HG03558 (cell line): Measurements from ENCODE around the gene LAMTOR4.
"Not testable (repeated sequence)": the region's sequence is repeated elsewhere in the genome, so short reads cannot be mapped to it uniquely, and the experiment has no call there.

ENCODE experiments used
- ATAC-seq: cut with Tn5 transposase; IDR thresholded peaks from one replicate; pipeline ENCODE4 v1.9.1; 2021; ENCODE audit warnings: moderate number of reproducible peaks; ENCODE audit not compliant: unreplicated experiment; ENCODE audit errors: extremely low read depth

LAMTOR4 gene

DNA sequence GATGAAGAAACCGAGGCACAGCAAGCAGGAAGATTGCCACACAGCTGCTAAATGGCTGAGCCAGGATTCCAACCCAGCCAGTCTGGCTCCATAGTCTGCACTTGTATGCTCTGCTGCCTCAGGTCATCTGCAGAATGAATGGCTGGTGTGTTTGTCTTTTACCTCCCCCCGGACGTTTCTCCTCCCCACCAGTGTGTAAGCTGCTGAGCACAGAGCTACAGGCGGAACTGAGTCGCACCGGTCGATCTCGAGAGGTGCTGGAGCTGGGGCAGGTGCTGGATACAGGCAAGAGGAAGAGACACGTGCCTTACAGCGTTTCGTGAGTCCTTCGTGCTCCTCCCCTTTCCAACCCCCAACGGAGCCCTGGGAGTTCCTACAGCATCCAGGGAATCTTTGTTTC, 26.7 kb upstream of the LAMTOR4 start:
- no peak for ATAC-seq

DNA sequence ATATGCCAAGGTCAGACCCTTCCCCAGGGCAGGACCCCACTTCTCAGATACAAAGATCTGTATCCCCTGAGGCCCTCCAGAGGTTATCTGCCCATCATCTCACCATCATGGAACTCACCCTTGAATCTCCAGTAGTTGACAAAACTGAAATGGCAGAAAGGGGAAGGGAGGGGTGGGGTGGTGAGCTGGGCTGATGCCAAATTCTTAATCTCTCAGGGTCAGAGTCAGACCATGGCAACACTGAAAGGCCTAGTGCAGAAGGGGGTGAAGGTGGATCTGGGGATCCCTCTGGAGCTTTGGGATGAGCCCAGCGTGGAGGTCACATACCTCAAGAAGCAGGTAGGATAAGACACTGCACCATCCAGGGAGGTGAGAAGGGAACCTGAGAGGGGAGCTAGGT, 26.1 kb upstream of the LAMTOR4 start:
- ATAC-seq, result no peak

DNA sequence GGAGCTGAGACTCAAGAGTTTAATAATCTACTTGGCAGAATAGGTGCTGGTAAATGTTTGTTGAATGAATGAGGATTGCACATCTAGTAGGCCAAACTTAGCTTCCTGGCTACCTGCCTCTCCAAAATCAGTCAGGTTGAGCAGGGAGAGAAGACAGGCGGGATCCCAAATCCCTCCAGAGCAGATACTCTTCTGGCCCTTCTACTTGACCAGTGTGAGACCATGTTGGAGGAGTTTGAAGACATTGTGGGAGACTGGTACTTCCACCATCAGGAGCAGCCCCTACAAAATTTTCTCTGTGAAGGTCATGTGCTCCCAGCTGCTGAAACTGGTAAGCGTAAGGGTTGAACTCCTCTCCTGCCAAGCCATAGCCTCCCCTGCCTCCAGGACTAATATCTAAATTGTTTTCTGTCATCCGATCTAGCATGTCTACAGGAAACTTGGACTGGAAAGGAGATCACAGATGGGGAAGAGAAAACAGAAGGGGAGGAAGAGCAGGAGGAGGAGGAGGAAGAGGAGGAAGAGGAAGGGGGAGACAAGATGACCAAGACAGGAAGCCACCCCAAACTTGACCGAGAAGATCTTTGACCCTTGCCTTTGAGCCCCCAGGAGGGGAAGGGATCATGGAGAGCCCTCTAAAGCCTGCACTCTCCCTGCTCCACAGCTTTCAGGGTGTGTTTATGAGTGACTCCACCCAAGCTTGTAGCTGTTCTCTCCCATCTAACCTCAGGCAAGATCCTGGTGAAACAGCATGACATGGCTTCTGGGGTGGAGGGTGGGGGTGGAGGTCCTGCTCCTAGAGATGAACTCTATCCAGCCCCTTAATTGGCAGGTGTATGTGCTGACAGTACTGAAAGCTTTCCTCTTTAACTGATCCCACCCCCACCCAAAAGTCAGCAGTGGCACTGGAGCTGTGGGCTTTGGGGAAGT, 24.2 kb upstream of the LAMTOR4 start:
- no peak for ATAC-seq

GRCh38 chr7:100126239-100126930, 22.3 kb upstream of the LAMTOR4 start:
- ATAC-seq, result no peak

DNA sequence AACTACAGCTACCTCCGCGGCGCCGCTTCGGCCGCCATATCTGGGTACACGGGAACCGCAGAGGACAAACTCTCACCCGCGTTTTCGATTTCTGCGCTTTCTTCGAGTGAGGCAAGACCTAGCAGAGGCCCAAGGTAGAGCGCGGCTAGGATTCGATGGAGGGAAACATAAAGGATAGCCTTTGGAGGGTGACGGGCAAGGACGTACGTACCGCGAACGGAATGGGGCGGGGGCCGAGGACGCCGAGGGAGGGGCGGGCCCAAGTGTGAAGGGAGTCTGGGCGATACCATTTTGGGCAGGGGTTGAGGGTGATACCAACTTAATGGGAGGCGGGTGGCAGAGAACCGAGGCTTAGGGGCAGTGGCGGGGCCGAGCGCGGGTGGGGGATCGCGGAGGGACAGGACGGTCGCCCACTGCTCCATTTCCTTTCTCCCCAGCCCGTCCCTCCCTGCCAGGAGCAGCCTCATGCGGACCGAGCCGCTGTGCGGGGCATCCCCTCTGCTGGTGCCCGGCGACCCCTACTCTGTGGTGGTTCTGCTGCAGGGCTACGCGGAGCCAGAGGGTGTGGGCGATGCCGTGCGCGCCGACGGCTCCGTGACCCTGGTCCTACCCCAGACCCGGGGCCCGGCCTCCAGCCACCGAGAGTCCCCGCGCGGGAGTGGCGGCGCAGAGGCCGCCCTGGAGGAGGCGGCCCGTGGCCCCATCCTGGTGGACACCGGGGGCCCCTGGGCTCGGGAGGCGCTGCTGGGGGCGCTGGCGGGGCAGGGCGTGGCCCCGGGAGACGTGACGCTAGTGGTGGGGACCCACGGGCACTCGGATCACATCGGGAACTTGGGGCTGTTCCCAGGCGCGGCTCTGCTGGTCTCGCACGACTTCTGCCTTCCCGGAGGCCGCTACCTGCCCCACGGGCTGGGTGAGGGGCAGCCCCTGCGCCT, 21.5 kb upstream of the LAMTOR4 start, which contains the start of gene MBLAC1:
MBLAC1 (plus strand) TSS at position 37 of the 935 bp plus-strand sequence; CDS start at position 466, 429 bp downstream.
- ATAC-seq, result no peak

- no peak for ATAC-seq
Observed at GRCh38 chr7:100127866-100128636, 20.7 kb upstream of the LAMTOR4 start.

DNA sequence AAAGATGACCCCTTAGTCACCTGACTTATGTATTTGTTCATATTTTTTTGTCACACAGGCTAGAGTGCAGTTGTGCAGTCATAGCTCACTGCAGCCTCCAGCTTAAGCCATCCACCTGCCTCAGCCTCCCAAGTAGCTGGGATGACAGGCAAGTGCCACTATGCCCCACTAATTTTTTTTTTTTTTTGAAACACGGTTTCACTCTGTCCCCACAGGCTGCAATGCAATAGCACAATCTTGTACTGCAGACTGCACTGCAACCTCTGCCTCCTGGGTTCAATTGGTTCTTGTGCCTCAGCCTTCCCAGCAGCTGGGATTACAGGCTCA, 20.1 kb upstream of the LAMTOR4 start:
- no peak for ATAC-seq

DNA sequence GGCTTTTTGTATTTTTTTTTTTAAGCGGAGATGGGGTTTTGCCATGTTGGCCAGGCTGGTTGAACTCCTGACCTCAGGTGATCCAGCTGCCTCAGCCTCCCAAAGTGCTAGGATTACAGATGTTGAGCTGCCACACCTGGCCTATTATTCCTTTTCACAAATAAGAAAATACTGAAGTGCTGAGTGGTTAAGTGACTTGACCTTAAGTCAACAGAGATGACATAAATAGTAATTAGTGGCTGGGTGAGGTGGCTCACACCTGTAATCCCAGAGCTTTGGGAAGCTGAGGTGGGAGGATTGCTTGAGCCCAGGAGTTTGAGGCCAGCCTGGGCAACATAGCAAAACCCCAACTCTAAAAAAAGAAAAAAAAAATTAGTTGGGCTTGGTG, 18.5 kb upstream of the LAMTOR4 start:
- not testable (repeated sequence) for ATAC-seq

GRCh38 chr7:100130608-100131453, 17.9 kb upstream of the LAMTOR4 start:
- no peak for ATAC-seq

GRCh38 chr7:100132126-100132525, 16.6 kb upstream of the LAMTOR4 start:
- no peak for ATAC-seq

GRCh38 chr7:100132697-100133151, 16.0 kb upstream of the LAMTOR4 start:
- ATAC-seq, result peak; percentile 70

GRCh38 chr7:100137851-100138760, 10.6 kb upstream of the LAMTOR4 start:
- ATAC-seq, result no peak

- ATAC-seq, result no peak
Observed at GRCh38 chr7:100141555-100141949, 7.2 kb upstream of the LAMTOR4 start.

DNA sequence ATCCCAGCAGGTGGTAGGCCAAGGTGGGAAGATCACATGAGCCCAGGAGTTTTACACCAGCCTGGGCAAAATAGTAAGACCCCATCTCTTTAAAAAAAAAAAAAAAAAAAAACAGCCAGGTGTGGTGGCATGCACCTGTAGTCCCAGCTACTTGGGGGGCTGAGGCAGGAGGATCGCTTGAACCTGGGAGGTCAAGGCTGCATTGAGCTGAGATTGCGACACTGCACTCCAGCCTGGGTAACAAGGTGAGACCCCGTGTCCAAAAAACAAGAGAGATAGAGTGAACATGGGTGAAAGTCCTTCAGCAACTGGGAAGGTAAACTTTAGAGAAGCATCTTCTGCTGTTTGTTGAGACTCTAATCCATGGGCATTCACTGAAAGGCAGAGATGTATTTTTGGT, 6.3 kb upstream of the LAMTOR4 start:
- no peak for ATAC-seq

DNA sequence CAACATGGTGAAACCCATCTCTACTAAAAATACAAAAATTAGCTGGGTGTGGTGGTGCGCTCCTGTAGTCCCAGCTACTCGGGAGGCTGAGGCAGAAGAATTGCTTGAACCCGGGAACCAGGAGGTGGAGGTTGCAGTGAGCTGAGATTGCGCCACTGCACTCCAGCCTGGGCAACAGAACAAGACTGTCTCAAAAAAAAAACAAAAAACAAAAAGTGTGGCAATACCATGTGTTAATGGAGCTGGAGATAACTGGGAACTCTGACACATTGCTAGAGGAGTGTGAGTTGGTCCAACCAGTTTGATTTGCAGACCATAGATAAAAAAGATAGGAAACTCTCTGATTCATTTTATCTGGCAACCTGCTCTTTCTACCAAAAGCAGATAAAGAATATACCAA, 2.4 kb upstream of the LAMTOR4 start:
- ATAC-seq, result not testable (repeated sequence)

- no peak for ATAC-seq
Observed at GRCh38 chr7:100147278-100147677, 1.4 kb upstream of the LAMTOR4 start.

DNA sequence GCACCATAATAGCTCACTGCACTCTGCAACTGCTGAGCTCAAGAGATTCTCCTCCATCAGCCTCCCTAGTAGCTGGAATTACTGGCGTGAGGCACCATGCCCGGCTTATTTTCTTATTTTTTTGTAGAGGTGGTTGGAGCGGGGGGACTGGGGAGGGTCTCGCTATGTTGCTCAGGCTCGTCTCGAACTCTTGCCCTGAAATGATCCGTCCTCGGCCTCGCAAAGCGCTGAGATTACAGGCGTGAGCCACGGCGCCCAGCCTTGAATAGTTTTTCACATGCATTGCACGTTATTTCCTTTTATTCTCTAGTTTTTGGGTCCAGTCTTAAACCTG, 526 bp upstream of the LAMTOR4 start:
- ATAC-seq, result no peak

DNA sequence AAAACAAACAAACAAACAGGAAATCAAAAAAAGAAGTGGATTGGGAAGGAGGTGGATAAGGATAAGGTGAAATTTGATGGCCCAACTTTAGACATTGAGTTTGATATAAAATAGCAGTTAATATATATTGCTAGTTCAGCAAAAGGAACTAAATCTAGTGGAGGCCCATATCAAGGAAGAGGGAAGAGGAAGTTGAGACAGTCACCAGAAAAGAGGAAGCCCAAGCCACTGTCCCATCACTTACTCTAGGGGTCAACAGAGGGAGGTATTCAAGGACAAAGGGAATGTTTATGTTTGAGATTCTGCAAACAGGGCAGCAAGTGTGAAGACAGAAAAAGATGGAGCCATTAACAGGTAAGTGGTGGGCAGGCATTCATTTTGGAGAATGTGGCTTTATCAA, 3.7 kb downstream of the LAMTOR4 start:
- no peak for ATAC-seq
